GM19351 (cell line): ENCODE data around the gene AP2A1.

Experiments
- ATAC-seq: cut with Tn5 transposase; IDR thresholded peaks from one replicate; pipeline ENCODE4 v1.9.1; 2021; ENCODE audit warnings: mild to moderate bottlenecking, moderate library complexity; ENCODE audit not compliant: unreplicated experiment

Gene AP2A1

DNA sequence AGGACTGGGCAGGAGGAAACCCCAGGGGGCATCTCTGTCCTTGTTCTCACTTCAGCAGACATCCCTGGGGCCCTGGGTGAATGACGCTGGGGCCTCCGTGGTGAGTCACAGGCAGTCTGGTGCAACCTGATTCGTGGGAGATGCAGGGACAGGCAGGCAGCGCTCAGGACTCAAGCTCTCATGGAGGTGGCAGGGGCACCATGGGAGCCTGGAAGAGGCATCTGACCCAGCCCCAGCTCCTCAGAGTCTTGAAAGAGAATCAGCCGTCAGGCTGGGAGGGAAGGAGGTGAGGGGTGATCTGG is 70.2 kb downstream of the AP2A1 start:
- no peak for ATAC-seq

DNA sequence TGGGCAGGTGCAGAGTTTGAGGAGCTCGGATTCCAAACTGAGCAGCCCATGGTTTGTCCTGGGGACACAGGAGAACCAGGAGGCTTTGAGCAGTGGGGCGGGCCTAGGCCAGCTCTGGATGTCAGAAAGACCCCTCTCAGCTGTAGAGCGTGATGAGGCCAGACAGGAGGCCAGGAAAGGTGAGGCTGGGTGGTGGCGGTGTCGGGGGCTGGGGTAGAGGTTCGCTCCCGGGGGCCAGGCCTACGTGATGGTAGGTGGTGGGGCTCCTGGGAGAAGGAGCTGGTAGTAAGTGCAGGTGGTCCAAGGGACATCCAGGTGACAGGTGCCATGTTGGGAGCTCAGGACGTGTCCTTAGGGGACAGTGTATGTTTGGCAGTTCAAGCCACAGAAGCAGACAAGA is 70.6 kb downstream of the AP2A1 start:
- no peak for ATAC-seq

DNA sequence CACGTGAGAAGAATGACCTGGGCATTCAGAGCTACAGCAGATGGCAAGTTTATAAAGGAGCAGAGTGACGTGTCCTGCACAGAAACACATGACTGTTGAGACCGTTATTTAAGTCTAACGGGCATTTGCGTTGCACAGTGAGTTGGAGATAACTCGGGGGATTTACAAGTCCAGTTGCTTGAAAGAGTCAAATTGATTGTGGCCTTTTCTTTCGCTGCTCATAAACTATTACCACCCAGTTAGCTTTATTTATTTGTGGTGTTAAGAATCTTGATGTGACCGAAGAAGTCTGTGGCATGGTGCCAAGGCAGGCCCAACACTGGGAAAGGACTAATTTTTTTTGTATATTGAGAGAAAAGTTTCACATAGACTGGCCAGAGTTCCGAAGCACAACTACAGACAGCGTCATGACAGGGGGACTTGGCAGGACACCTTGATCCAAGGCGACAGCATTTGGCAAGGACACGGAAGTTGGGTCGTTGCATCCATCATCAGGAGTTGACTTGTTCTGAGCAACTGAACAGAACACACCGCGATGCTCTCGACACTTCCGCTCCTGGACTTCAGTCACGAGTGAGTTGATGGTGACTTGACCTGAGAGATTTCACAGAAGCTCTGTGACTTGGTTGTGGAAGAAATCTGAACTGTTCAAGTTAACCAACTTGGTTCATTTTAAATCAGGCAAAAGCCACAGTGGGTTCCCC is 72.2 kb downstream of the AP2A1 start:
- ATAC-seq: no peak

DNA sequence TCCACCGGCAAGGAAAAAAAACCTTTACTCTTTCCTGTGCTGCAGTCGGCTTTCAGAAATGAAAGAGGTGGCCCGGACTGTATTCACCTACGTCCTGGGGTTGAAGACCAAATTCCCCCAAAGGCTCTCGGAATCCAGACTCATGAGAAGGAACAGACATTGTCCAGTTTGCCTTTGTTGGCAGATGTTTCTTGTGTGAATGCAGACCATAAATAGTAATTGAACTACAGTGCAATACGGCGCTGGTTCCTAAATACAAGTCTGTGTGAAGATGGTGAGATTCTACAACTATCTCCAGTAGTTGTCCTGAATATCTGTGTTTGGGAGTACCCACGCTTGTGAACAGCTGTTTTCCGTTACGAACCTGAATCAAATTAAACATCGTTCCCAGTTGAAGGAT is 72.9 kb downstream of the AP2A1 start:
- no peak for ATAC-seq

DNA sequence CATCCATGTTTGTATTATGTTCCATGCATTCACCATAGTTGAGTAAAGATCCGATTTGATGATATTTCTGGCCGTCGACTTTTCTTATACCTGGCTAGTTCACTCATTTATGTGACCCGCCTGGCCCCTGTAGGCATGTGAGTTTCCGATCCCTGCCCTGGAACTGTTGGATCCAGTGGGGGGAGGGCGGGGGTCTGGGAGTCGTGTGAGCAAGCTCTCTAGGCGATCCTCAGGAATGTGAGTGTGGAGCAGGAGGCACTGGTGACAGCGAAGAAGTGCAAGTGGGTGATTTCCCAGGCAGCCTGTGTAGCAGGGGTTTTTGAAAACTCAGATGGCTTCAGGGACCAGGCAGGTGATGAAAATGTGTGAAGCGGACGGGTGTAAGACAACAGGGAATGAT is 73.5 kb downstream of the AP2A1 start:
- ATAC-seq: no peak

DNA sequence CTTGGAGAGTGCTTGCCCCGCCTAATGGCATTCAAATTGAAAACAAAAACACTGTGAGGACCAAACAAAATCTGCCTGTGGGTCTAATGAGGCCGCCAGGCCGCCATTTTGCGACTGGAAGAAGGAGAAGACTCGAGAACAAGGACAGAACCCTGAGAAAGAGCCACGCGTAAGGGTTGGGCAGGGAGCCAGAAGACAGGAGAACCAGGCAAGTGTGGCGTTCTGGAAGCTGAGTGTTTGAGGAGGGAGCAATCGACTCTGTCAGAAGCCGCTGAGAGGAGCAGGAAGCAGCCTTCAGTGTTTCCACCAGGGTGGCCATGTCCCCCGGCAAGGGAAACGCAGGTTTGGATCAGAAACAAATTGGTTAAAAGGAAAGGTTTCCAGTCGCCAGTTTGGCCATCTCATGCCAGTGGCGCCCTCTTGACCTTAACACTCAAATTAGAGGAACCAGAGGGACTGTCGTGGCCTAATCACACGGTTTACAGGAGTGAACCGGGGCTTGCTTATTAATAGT is 74.0 kb downstream of the AP2A1 start:
- ATAC-seq: no peak

DNA sequence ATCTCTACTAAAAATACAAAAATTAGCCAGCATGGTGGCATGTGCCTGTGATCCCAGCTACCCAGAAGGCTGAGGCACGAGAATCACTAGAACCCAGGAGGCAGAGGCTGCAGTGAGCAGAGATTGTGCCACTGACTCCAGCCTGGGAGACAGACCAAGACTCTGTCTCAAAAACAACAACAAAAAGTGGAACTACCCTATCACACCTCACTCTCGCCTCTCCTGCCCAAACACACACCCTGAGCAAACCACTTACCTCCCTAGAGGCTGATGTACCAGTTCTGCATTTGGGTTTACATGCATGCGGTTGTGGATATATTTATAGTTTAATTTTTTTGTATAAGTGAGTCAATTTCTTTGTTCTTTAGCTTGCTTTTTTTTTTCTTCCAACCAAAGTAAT is 76.5 kb downstream of the AP2A1 start:
- no peak for ATAC-seq

DNA sequence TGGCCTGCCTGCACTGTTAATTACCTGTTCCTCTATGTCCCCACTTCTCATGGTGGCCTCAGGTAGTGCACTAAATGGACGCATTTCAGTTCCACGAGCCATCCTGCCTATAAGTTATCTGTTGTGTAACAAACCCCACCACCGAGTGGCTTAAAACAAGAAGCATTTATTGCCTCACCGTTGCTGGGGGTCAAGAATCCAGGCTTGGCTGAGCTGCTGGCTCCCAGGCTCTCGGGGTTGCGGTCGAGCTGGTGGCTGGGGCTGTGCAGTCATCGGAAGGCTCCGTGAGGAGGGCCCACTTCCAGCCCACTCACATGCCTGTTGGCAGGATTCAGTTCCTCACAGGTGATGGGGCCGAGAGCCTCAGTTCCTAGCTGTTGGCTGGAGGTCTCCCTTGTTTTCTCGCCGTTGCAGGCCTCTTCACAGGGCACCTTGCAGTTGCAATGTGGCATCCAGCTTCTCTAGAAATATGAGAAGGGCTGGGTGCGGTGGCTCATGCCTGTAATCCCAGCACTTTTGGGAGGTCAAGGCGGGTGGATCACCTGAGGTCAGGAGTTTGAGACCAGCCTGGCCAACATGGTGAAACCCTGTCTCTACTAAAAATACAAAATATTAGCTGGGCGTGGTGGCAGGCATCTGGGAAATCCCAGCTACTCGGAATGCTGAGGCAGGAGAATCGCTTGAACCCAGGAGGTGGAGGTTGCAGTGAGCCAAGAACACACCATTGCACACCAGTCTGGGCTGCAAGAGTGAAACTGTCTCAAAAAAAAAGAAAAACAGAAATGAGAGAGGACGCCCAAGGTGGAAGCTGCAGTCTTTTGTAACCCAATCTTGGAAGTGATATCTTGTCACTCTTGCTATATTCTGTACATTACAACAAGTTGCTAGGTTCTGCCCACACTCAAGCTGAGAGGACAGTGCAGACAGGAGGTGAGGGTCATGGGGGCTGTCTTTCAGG is 77.6 kb downstream of the AP2A1 start:
- no peak for ATAC-seq

DNA sequence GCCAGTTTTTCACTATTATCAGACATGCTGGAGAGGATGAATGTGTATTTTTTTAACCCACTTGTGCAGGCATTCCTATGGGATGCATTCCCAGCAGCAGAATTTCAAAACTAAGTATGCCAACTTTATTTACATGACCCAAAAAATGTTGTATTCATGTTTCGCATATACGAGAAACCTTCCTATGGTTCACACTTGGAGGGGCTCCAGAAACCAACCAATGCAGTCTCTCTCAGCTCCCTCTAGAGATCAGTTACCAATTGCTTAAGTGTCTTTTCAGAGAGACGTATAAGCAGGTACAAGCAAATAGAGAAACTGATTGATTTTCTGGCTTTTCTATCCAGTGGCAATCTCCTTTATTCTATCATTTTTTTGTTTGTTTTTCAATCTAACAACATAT is 78.6 kb downstream of the AP2A1 start:
- no peak for ATAC-seq

DNA sequence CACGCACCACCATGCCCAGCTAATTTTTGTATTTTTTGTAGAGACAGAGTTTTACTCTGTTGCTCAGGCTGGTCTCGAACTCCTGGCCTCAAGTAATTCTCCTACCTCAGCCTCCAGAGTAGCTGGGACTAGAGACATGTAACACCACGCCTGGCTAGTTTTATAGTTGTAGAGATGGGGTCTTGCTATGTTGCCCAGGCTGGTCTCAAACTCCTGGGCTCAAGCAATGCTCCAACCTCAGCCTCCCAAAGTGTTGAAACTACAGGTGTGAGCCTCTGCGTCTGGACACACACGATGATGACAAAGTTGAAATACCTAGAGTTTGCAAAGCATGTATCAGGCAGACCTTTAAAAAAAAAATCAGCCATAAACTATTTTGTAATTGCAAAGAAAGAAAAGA is 79.6 kb downstream of the AP2A1 start:
- no peak for ATAC-seq

DNA sequence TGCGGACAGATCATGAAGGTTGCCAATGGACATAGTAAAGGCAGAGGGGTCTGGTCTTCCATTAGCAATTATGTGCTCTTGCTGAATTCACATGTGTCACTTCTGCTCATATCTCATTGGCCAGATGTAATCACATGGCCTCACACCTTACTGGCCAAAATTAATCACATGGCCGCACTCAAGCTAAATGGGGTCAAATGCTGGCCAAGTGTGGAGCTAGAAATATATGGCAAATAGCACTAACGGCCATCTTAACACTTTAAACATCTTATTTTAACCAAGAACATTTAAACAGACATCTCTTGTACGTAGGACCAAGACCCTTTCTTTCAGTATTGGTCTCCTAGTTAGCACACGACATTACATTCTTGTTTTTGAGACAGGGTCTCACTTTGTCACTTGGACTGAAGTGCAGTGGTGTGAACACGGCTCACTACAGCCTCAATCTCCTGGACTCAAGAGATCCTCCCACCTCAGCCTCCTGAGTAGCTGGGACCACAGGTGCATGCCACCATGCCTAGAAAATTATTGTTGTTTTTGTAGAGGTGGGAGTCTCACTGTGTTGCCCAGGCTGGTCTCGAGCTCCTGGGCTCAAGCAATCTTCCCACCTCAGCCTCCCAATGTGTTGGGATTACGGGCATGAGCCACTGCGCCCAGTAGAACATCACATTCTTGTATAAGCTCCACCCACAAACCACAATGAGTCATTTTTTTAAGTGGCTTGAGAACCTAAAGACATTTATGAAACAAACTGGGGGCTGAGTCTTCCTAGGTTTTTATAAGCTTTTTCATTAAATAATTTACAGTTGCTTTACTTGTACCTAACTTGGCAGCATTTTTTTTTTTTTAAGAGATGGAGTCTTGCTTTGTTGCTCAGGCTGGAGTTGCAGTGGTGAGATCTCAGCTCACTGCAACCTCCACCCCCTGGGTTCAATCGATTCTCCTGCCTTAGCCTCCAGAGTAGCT is 81.2 kb downstream of the AP2A1 start:
- ATAC-seq: no peak

DNA sequence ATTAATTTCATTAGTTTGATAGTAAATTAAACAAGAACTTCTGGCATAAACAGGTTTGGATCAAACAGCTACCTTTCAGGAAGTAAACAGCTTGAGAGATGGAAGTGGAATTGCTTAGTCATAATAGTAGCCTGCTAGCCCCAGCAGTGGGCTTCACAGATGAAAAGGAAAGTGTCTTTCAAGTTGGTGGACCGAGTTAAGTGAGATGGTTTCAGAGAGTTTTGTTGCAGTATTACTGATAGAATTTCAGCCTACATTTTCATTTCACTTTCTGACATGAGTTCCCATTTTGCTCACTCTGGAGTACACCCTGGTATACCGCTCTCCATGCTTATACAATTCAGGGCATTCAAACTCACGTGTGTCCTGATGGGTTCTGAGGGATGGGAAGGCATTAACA is 82.1 kb downstream of the AP2A1 start:
- no peak for ATAC-seq

DNA sequence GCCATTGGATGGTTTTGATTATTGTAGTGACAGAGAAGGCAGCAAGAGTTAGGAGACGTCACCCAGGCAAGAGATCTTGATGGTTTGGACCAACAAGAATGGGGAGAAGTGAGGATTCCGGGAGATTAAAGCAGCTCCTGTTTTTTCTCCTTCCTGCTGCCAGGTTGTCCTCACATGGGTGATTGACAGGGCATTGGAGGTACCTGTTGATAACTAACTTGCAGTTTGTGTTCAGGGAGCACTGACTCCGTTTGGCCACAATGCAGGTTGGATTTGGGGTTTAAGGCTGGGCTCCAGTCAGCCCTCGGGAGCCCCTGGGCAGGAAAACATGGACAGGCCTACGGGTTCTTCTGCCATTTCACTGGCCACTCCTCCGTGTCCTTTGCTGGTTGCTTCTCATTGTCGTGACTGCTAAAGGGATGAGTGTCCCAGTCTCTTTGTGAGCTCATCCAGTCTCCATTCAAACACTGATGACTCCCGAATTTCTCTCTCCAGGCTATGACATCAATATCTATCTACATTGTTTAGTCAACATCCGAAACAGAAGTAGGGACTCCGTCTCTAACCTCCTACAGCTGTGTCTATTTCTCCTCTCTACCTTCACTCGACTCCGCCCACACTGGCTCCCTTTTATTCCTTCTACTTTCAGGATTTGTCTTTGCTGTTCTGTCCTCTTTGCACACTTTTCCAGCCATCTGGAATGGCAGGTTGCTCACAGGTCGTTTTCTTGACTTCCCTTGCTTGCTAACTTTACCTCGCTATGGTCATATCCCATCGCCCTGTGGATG is 82.8 kb downstream of the AP2A1 start:
- ATAC-seq: no peak

DNA sequence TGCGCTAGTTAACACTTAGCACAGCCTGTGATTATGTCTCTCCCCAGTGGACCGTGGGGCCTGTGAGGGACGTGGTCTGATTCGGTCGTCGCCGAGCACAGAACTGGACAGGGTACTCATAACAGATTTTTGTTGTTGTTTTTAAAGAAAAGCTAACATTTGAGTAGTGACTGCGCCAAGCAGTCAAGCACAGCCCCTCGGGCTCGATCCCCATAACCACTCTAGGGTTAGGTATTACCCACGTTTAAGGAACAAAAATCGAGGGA is 83.4 kb downstream of the AP2A1 start:
- ATAC-seq: no peak

DNA sequence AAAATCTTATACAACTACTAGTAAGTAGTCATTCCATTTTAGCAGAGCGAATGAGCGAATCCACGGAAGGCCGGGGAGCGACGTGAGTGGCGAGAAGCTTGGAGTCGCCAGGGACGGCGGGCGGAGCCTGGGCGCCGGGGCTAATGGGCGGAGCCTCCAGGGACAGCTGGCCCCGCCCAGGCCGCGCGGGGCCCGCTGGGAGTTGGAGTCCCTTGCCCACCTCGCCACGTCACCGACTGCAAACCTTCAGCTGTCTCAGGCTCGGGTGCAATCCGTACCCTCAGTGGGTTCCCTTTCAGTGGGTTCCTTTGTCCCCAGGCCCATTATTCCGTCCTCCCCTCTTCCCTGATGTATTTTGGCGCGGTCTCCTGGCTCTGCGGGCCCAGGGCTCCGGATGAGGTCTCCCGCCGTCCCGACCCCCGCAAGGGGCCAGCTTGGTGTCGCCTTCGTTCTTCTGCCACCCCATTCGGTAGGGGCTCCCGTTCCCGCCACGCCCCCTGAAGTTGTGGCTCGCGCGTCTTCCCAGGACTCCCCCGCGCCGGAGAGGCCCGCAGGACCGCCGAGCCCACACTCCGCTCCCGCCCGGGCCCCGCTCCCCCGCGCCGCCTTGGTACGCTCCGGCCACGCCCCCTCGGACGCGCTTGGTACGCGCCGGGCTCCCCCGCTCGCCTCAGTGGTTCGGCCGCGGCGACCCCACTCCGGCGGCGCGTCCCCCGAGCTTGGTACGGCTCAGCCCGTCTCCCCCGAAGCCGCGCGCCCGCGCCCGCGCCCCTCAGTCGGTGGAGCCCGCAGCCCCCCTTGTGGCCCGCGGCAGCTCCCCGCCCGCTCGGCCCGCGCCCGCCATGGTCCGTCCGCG is 83.9 kb downstream of the AP2A1 start, which contains the start of gene PTOV1:
TSS of gene PTOV1 (plus strand) at position 673 of the 856 bp plus-strand sequence.
- ATAC-seq: peak; percentile 76

DNA sequence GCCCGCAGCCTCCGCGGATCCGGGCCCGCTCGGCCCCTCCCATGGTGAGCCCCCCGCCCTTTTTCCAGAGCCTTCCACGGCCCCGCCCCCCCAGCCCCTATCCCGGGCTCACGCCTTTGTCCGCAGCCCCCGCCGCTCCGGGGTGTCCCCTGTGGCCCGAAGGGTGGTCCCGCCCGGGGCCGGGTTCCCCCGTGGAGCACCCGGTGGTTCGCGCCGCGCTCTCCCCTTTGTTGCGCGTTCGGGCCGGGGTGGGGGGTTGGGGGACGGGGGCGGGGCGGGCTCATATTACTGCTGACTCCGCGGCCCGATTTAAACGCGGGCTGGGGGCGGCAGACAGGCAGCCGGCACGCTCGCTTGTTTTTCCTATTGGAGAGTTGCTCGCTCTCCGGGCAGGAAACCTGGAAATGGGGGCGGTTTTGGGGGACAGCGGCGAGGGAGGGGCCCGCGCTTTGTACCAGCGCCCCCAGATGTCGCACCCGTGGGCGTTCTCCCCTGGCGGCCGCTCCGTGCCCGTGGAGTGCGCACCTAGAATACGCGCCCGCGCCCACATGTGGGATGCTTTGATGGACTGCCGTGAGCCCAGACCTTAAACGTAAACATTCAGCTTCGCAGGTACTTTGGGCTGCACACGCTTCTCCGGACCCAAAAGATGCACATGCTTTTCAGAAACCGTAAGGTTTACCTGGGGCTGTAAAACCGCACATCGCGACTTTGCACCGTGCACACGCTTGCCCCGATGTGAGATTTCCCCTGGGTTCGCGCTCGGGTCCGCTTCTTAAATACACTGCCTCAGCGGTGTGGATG is 84.9 kb downstream of the AP2A1 start:
- ATAC-seq: no peak

DNA sequence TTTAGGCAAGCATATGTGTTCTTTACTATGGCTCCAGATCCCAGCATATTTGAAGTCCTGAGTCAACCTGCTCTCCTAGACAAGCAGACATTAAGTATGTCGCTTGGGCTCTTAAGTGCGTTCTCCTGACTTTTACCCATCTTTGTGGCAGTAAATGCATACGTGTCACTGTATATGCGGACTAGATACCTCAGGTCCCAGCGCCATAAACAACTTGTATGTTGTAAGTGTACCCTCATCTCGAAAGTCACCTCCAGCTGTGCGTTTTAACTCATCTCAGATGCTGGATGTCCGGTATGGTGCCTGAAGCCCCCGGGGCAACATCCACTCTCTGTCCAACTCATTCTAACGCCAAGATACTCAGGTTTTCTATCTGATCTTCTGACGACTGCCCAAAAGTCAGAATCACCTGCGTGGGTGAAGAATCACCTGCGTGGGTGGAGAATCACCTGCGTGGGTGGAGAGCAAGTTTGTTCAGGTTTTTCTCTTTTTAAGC is 85.9 kb downstream of the AP2A1 start:
- ATAC-seq: no peak

DNA sequence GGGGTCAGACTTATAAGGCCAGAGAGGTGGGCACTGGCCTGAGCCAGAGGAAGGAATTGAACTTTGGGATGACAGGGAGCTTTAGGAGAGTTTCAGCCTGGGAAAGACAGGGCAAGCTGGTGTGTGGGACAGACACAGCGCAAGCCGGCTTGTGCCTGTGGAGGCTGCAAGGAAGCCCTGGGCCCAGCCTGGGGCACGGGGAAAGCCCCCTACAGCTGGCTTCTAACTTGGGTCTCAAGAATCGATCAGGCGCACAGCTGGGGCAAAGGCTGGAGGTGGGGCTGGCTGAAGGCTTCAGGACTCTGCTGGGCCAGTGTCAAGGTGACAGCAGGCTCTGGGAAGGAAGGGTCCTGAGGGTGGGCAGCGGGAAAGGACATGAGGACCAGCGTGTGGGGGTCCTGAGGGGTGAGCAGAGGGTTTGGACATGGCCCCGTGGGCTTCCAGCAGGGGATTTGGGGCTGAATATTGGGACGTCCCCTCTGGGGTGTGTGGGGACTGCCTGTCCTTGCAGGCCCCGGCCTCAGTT is 87.1 kb downstream of the AP2A1 start:
- ATAC-seq: no peak
